Uterus (tissue), 4 donors: ENCODE results near the gene OR4K1. TPM values are rescaled to one million over a fixed set of nuclear protein-coding genes. Genes with fewer than 3 reads are reported as not detected.

Experiments used
- DNase-seq, 2 donors: peaks; one replicate each; pipeline ENCODE4 v3.0.0-alpha.2; 2019 to 2020
- H3K27ac ChIP-seq, 2 donors: fragments of 200-600 bp; sonication (generic); 1 replicate in 1 of 2; 2 replicates in 1 of 2; pipeline ENCODE4 v1.5.1; 2016 to 2018
- H3K27me3 ChIP-seq, 2 donors: fragments of 200-600 bp; sonication (generic); one replicate each; pipeline ENCODE4 v1.5.1; 2018 to 2019; ENCODE audit warnings: control low read depth in 1 of 2
- H3K36me3 ChIP-seq, 2 donors: fragments of 200-600 bp; sonication (generic); one replicate each; pipeline ENCODE4 v1.5.1; 2019; ENCODE audit warnings: control low read depth in 1 of 2
- H3K4me1 ChIP-seq, 2 donors: fragments of 200-600 bp; sonication (generic); one replicate each; pipeline ENCODE4 v1.5.1; 2018 to 2019; ENCODE audit warnings: control low read depth in 1 of 2
- H3K4me3 ChIP-seq, 2 donors: fragments of 200-600 bp; sonication (generic); 1 replicate in 1 of 2; 2 replicates in 1 of 2; pipeline ENCODE4 v1.5.1; 2018 to 2019; ENCODE audit warnings: mild to moderate bottlenecking in 1 of 2
- H3K9me3 ChIP-seq, 2 donors: fragments of 200-600 bp; sonication (generic); one replicate each; pipeline ENCODE4 v1.5.1; 2019; ENCODE audit warnings: control low read depth in 1 of 2
- CTCF ChIP-seq, 4 experiments: fragments of 200-600 bp in 2 of 4; fragments of 450-650 bp in 2 of 4; sonication (generic) in 2 of 4; IDR thresholded peaks; one replicate each; pipeline ENCODE4 v1.5.1; 2016 to 2019; ENCODE audit warnings: antibody characterized with exemption in 4 of 4, mild to moderate bottlenecking in 2 of 4, moderate library complexity in 1 of 4
- POLR2A ChIP-seq, 2 donors: fragments of 450-650 bp; IDR thresholded peaks; one replicate each; pipeline ENCODE4 v1.6.1; 2016; ENCODE audit warnings: antibody characterized with exemption in 2 of 2, mild to moderate bottlenecking in 1 of 2, moderate library complexity in 1 of 2
- intact Hi-C: fragments of 100-400 bp; cut with DNase I; formaldehyde crosslinking; loops from one replicate; pipeline ENCODE4 v1.15.1; 2023; ENCODE audit warnings: low total_unique reads
- total RNA-seq, 4 donors: library from RNA; depleted of rRNA in 3 of 4; stranded (reverse); fragments of >200 nt in 3 of 4; gene quantifications; one replicate each; pipeline versions ENCODE4 v1.1.0 to v1.2.4, GENCODE V29; 2014 to 2023
- donor health status: DM: yes; HTN: yes; CAD: no.

OR4K1 gene
- total RNA-seq, 4 donors from 2014 or later = not detected

GRCh38 chr14:19911114-19911513 lies 19.6 kb upstream of the OR4K1 start:
- H3K27ac ChIP-seq = no peak overlapping the region
- no peak overlapping the region for H3K4me3 ChIP-seq
- DNase-seq = no peak
- intact Hi-C loops = no loop called here
- no peaks in the 10 kb centered on the region for H3K4me1 ChIP-seq
- H3K27me3 ChIP-seq = no peaks in the 10 kb centered on the region
- no peak for TF ChIP-seq CTCF (IDR thresholded peaks at IDR 0.05)
- TF ChIP-seq POLR2A (IDR thresholded peaks at IDR 0.05) = no peak
- H3K36me3 ChIP-seq = no peaks in the 10 kb centered on the region
- no peaks in the 10 kb centered on the region for H3K9me3 ChIP-seq

GRCh38 chr14:19917243-19917642 lies 13.5 kb upstream of the OR4K1 start:
- no peaks in the 10 kb centered on the region for H3K4me1 ChIP-seq
- TF ChIP-seq CTCF (IDR thresholded peaks at IDR 0.05) (no peak), POLR2A (IDR thresholded peaks at IDR 0.05) (no peak)
- intact Hi-C loops = no loop called here

GRCh38 chr14:19917955-19918518 lies 12.7 kb upstream of the OR4K1 start:
- intact Hi-C loops = no loop called here
- Histone ChIP-seq H3K4me3 (no peak overlapping the region), H3K27ac (no peak overlapping the region), H3K36me3 (no peaks in the 10 kb centered on the region), H3K9me3 (no peaks in the 10 kb centered on the region), H3K4me1 (no peaks in the 10 kb centered on the region), H3K27me3 (no peaks in the 10 kb centered on the region)
- TF ChIP-seq CTCF (IDR thresholded peaks at IDR 0.05) (no peak), POLR2A (IDR thresholded peaks at IDR 0.05) (no peak)
- DNase-seq = no peak

More at GRCh38 chr14:19917243-19917642, 13.5 kb upstream of the OR4K1 start:
- Histone ChIP-seq H3K27ac (no peak overlapping the region), H3K4me3 (no peak overlapping the region), H3K36me3 (no peaks in the 10 kb centered on the region), H3K9me3 (no peaks in the 10 kb centered on the region), H3K27me3 (no peaks in the 10 kb centered on the region)
- DNase-seq = no peak

GRCh38 chr14:19918553-19919264 lies 12.0 kb upstream of the OR4K1 start:
- Histone ChIP-seq H3K4me3 (no peak overlapping the region), H3K4me1 (no peaks in the 10 kb centered on the region), H3K27me3 (no peaks in the 10 kb centered on the region), H3K9me3 (no peaks in the 10 kb centered on the region), H3K36me3 (no peaks in the 10 kb centered on the region), H3K27ac (no peak overlapping the region)
- no peak for DNase-seq
- no peak for TF ChIP-seq CTCF (IDR thresholded peaks at IDR 0.05)
- no peak for TF ChIP-seq POLR2A (IDR thresholded peaks at IDR 0.05)
- intact Hi-C loops = no loop called here

- no peaks in the 10 kb centered on the region for H3K27me3 ChIP-seq
- H3K4me3 ChIP-seq = no peak within 1 kb of the TSS
- intact Hi-C loops = no loop called here
- no peak within 1 kb of the TSS for H3K27ac ChIP-seq
- TF ChIP-seq CTCF (IDR thresholded peaks at IDR 0.05) = no peak
- TF ChIP-seq POLR2A (IDR thresholded peaks at IDR 0.05) = no peak
- H3K36me3 ChIP-seq = no peaks in the 10 kb centered on the region
- no peaks in the 10 kb centered on the region for H3K9me3 ChIP-seq
- no peak for DNase-seq
- no peaks in the 10 kb centered on the region for H3K4me1 ChIP-seq
Measured at GRCh38 chr14:19920021-19920657, 10.6 kb upstream of the OR4K1 start, which contains the start of gene OR4K5. OR4K5 (plus strand) TSS chr14:19920607; CDS start chr14:19920607, 0 bp downstream.
